WI38 (cell line): ENCODE data around the gene CPXM2.

Experiments used
- H3K4me3 ChIP-seq: 2 replicates; pipeline ENCODE4 v1.5.1; 2011; ENCODE audit warnings: low read depth, mild to moderate bottlenecking, control low read depth, low read length
- TF ChIP-seq, protein P1 (sequence below): IDR thresholded peaks from 2 replicates; pipeline ENCODE4 v1.5.1; 2012; ENCODE audit warnings: low read depth, mild to moderate bottlenecking, control low read depth, low read length

Gene CPXM2

GRCh38 chr10:123754123-123754522 is 137.5 kb downstream of the CPXM2 start:
- TF ChIP-seq, protein P1, sequence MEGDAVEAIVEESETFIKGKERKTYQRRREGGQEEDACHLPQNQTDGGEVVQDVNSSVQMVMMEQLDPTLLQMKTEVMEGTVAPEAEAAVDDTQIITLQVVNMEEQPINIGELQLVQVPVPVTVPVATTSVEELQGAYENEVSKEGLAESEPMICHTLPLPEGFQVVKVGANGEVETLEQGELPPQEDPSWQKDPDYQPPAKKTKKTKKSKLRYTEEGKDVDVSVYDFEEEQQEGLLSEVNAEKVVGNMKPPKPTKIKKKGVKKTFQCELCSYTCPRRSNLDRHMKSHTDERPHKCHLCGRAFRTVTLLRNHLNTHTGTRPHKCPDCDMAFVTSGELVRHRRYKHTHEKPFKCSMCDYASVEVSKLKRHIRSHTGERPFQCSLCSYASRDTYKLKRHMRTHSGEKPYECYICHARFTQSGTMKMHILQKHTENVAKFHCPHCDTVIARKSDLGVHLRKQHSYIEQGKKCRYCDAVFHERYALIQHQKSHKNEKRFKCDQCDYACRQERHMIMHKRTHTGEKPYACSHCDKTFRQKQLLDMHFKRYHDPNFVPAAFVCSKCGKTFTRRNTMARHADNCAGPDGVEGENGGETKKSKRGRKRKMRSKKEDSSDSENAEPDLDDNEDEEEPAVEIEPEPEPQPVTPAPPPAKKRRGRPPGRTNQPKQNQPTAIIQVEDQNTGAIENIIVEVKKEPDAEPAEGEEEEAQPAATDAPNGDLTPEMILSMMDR = no peak
- H3K4me3 ChIP-seq = no peak overlapping the region

DNA sequence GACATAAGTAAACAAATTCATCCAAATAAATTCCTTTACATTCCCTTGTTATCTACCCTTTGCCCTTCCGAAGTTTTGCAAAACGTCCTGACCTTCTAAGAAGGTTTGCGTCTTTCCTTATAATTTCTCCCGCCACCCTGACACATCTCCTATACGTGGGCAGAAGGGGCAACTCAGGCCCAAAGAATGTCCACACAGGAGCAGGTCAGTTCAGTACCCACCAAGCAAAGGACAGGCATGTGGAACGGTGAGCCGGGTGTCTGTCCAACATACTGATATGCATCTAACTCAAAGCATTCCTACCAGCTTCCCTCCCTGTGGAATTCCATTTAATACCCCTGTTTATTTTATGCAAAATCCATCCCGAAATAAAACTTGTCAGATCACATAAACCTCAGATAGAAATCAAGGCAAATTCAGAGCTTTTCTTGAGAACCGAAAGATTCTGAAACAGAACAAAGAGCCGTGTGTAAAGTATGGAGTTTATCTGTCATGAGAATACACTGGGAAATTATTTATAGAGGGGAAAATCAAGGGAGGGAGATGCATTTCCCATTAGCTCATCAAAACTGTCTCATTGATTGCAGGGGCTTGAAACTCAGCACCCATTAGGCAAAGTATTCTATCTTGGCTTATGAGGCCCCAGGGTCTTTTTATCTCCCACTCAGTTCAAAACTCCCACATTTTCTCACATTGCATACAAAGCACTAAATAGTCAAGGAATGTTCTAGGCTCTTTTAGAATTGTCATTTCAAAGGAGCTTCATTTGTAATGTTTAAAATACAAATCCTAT is 140.1 kb downstream of the CPXM2 start:
- TF ChIP-seq, protein P1 = no peak
- H3K4me3 ChIP-seq = no peak overlapping the region

DNA sequence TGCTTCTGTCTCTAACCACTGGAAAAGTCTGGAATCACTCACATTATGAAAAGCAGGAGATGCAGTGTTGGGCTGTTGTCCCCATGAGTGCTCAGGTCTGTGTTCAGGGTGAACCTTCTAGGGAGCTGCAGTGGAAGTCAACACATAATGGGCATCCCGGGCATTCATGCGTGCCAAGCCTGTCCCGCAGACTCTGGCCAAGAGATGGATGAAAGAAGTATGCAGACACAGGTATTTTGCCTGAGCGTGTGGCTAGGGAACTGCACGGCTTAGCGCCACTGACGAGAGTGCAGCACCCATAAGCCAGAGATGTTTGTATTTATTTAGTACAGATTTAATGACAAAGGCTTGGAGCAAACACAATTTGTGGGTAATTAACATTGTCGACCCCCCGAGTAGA is 140.7 kb downstream of the CPXM2 start:
- H3K4me3 ChIP-seq = no peak overlapping the region
- TF ChIP-seq, protein P1 = no peak

- H3K4me3 ChIP-seq = no peak overlapping the region
- TF ChIP-seq, protein P1 = no peak
Measured at GRCh38 chr10:123748711-123749110, 142.9 kb downstream of the CPXM2 start.

- TF ChIP-seq, protein P1 = no peak
- H3K4me3 ChIP-seq = no peak overlapping the region
Measured at GRCh38 chr10:123747426-123747825, 144.2 kb downstream of the CPXM2 start.

DNA sequence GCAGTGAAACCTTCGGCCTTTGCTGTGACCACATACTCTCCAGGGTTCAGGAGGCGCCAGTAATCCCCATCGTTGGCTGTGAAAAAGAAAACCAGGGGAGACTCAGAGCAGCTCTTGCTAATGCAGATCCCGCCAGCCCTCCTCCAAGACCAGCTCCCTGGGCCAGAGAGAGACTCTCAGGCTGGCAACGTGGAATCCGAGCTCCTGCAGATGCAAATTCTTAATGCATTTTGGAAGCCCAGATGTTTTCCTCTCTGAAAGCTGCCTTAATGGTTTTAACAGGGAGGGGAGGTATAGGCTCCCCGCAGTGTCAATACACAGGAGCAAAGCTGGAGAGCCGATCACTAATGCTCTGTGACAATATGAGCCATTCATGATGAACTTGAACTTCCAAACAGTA is 144.7 kb downstream of the CPXM2 start:
- TF ChIP-seq, protein P1 = no peak
- H3K4me3 ChIP-seq = no peak overlapping the region

DNA sequence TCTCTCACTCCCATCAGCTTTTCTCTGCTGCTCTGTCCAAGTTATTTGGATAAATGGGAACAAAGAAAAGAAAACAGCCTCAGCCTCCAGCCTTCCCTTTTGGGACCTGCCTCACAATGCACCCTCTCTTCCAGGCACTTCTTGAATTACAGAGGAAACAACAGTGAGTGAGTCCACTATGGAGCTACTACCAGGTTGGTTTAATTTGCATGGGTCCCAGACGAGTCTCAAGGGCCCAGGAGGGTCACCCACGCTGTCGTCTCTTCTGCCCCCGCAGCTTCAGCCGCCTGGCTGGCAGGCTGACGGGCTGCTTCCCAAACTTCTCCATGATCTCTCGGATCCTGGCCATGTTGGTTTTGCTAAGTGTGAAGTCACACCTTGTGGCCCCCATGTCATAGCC is 145.1 kb downstream of the CPXM2 start:
- TF ChIP-seq, protein P1 = no peak
- no peak overlapping the region for H3K4me3 ChIP-seq
